ENCODE data around the gene SZT2. TPM values are rescaled to one million over a fixed set of nuclear protein-coding genes. Genes with fewer than 3 reads are reported as not detected.

SZT2 gene
- total and polyA plus RNA-seq, 2 of the 13 experiments (the other 11 are each of a cell fraction or from before 2014, with no cell fraction given) = 8.0 to 8.8 TPM

GRCh38 chr1:43348809-43349593, 40.7 kb upstream of the SZT2 start (continued):
- TF ChIP-seq ZFX (CRISPR knock-in tag; IDR thresholded peaks at IDR 0.05; ENCODE audit: low read depth) (peak; percentile 98), NFKBIZ (CRISPR knock-in tag; IDR thresholded peaks at IDR 0.05) (no peak), RELA (CRISPR knock-in tag; IDR thresholded peaks at IDR 0.05) (peak; percentile 29; the same call in 1 of the 2 replicates), ZFP36L1 (CRISPR knock-in tag; IDR thresholded peaks at IDR 0.05) (peak; percentile 89; the same call in 1 of the 2 replicates), ZNF577 (CRISPR knock-in tag; IDR thresholded peaks at IDR 0.05; ENCODE audit: borderline replicate concordance, low read depth) (no peak), MTF2 (CRISPR knock-in tag; IDR thresholded peaks at IDR 0.05; ENCODE audit: borderline replicate concordance) (0 out of 2 replicates have a peak, but pooled peaks have one; percentile 53), AGO2 (optimal IDR thresholded peaks at IDR 0.05; ENCODE audit: low read depth, low read length) (peak; percentile 50), ZBTB3 (CRISPR knock-in tag; IDR thresholded peaks at IDR 0.05; ENCODE audit: borderline replicate concordance, low read depth) (0 out of 2 replicates have a peak, but pooled peaks have one; percentile 46), MEIS1 (CRISPR knock-in tag; IDR thresholded peaks at IDR 0.05; ENCODE audit: borderline replicate concordance) (peak; percentile 42), ZNF292 (CRISPR knock-in tag; IDR thresholded peaks at IDR 0.05; ENCODE audit: borderline replicate concordance, low read depth) (no peak), MXD4 (CRISPR knock-in tag; IDR thresholded peaks at IDR 0.05) (peak; percentile 76; the same call in 1 of the 2 replicates), TAF15 (IDR thresholded peaks at IDR 0.05; ENCODE audit: low read depth, low read length, poor library complexity, severe bottlenecking) (peak; percentile 58), TFDP1 (CRISPR knock-in tag; IDR thresholded peaks at IDR 0.05; ENCODE audit: borderline replicate concordance) (peak; percentile 86; the same call in 1 of the 2 replicates), ZNF546 (CRISPR knock-in tag; conservative IDR thresholded peaks at IDR 0.05) (peak; percentile 60; the same call in 1 of the 2 replicates), E2F1 (CRISPR knock-in tag; IDR thresholded peaks at IDR 0.05) (peak; percentile 65; the same call in 1 of the 2 replicates), EEA1 (CRISPR knock-in tag; IDR thresholded peaks at IDR 0.05; ENCODE audit: borderline replicate concordance) (0 out of 2 replicates have a peak, but pooled peaks have one; percentile 16), TCF12 (IDR thresholded peaks at IDR 0.05) (no peak), TCF12 (CRISPR knock-in tag; IDR thresholded peaks at IDR 0.05) (peak; percentile 62; the same call in 1 of the 2 replicates), HOXA5 (CRISPR knock-in tag; IDR thresholded peaks at IDR 0.05) (peak; percentile 60), THYN1 (CRISPR knock-in tag; IDR thresholded peaks at IDR 0.05; ENCODE audit: borderline replicate concordance, low read depth) (no peak), GTF3A (CRISPR knock-in tag; conservative IDR thresholded peaks at IDR 0.05) (0 out of 2 replicates have a peak, but pooled peaks have one; percentile 65), MAF1 (CRISPR knock-in tag; IDR thresholded peaks at IDR 0.05; ENCODE audit: borderline replicate concordance) (peak; percentile 70; the same call in 1 of the 2 replicates), YEATS4 (CRISPR knock-in tag; IDR thresholded peaks at IDR 0.05; ENCODE audit: borderline replicate concordance) (peak; percentile 85), ZNF558 (CRISPR knock-in tag; IDR thresholded peaks at IDR 0.05; ENCODE audit: borderline replicate concordance) (no peak; the same call in 1 of the 2 replicates), HNF4A (CRISPR knock-in tag; IDR thresholded peaks at IDR 0.05) (peak; percentile 46), MYC (CRISPR knock-in tag; IDR thresholded peaks at IDR 0.05; ENCODE audit: borderline replicate concordance) (peak; percentile 65; the same call in 1 of the 2 replicates), PHF8 (CRISPR knock-in tag; IDR thresholded peaks at IDR 0.05) (peak; percentile 94), MAFF (IDR thresholded peaks at IDR 0.05; ENCODE audit: low read depth, low read length) (peak; percentile 70; the same call in 1 of the 2 replicates), SP5 (CRISPR knock-in tag; IDR thresholded peaks at IDR 0.05; ENCODE audit: borderline replicate concordance, low read depth) (peak; percentile 81)
